Esophagus muscularis mucosa (tissue), 4 donors: Measurements from ENCODE around the gene DYNLT2B. TPM values are rescaled to one million over a fixed set of nuclear protein-coding genes. Genes with fewer than 3 reads are reported as not detected.
"Not testable (repeated sequence)": the region's sequence is repeated elsewhere in the genome, so short reads cannot be mapped to it uniquely, and the experiment has no call there.

Experiments
- DNase-seq: peaks from one replicate; pipeline ENCODE4 v3.0.0-alpha.2; 2017; ENCODE audit errors: extremely low spot score
- H3K27ac ChIP-seq, 4 donors: fragments of 200-600 bp; sonication (generic); replicated peaks in 1 of 4; 1 replicate in 3 of 4; 2 replicates in 1 of 4; pipeline ENCODE4 v1.5.1; 2016 to 2019; ENCODE audit warnings: mild to moderate bottlenecking in 1 of 4
- H3K27me3 ChIP-seq, 4 donors: fragments of 200-600 bp; sonication (generic); one replicate each; pipeline versions ENCODE4 v1.5.1 to v1.6.0; 2016 to 2019
- H3K36me3 ChIP-seq, 4 donors: fragments of 200-600 bp; sonication (generic); one replicate each; pipeline ENCODE4 v1.5.1; 2016 to 2019
- H3K4me1 ChIP-seq, 4 donors: fragments of 200-600 bp; sonication (generic); one replicate each; pipeline ENCODE4 v1.5.1; 2016 to 2019
- H3K4me3 ChIP-seq, 4 donors: fragments of 200-600 bp; sonication (generic); 1 replicate in 2 of 4; 2 replicates in 2 of 4; pipeline ENCODE4 v1.5.1; 2016 to 2019; ENCODE audit warnings: mild to moderate bottlenecking in 4 of 4, moderate library complexity in 1 of 4
- H3K9me3 ChIP-seq, 4 donors: fragments of 200-600 bp; sonication (generic); 1 replicate in 3 of 4; 2 replicates in 1 of 4; pipeline ENCODE4 v1.5.1; 2016 to 2019
- EP300 ChIP-seq: sonication (generic); formaldehyde crosslinking; IDR thresholded peaks from one replicate; pipeline ENCODE4 v1.6.1; 2017; ENCODE audit warnings: antibody characterized with exemption
- POLR2A ChIP-seq: fragments of 450-650 bp; IDR thresholded peaks from one replicate; pipeline ENCODE4 v1.6.1; 2017; ENCODE audit warnings: antibody characterized with exemption, moderate library complexity, mild to moderate bottlenecking, low read depth
- POLR2AphosphoS5 ChIP-seq, 2 donors: sonication (generic); formaldehyde crosslinking; IDR thresholded peaks; one replicate each; pipeline ENCODE4 v1.6.1; 2017; ENCODE audit warnings: antibody characterized with exemption in 2 of 2
- WGBS: methylation state at CpG from one replicate; pipeline ENCODE4 v1.1.5; 2018; 5-methylcytosine and 5-hydroxymethylcytosine counted together
- intact Hi-C: fragments of 100-400 bp; cut with DNase I; formaldehyde crosslinking; loops from one replicate; pipeline ENCODE4 v1.15.1; 2023
- total RNA-seq, 4 donors: library from RNA; depleted of rRNA; stranded (reverse); fragments of >200 nt; gene quantifications; one replicate each; pipeline versions ENCODE4 v1.1.0 to v1.2.1, GENCODE V29; 2016
- TF ChIP-seq, protein P1 (sequence below), 3 experiments: fragments of 200-600 bp in 2 of 3; fragments of 450-650 bp in 1 of 3; sonication (generic) in 2 of 3; IDR thresholded peaks; one replicate each; pipeline ENCODE4 v1.5.1; 2017 to 2019; ENCODE audit warnings: antibody characterized with exemption in 3 of 3, mild to moderate bottlenecking in 2 of 3, moderate library complexity in 1 of 3

Gene DYNLT2B
- total RNA-seq, 4 donors from 2014 or later: 5.3 to 9.5 (median 6.8) TPM

DNA sequence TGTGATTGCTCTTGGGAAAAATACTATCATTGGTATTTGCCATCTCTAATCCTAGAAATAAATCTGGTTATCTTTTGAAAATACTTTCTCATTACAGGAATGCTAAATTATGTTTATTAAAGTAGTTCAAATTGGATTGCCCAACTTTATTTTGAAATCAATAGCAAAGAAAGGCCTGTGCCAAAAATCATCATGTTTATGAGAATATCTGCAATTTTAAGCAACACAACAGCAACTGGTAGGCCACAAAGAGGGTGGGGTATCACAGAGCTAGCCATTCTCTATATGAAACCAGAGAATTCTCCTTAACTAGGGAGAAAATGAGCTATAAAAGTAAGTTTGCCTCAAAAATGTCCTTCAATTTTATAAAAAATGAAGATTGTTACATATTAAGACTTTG lies 32.0 kb upstream of the DYNLT2B start:
- H3K9me3 ChIP-seq: no peaks in the 10 kb centered on the region
- no peak overlapping the region for H3K27ac ChIP-seq
- no peak overlapping the region for H3K4me3 ChIP-seq
- TF ChIP-seq POLR2A: no peak
- intact Hi-C loops: no loop called here
- peaks cover 7 to 55% (median 13%) of the 10 kb centered on the region in 4 donors for H3K36me3 ChIP-seq
- no peak for DNase-seq
- no peaks in the 10 kb centered on the region for H3K27me3 ChIP-seq
- no peaks in the 10 kb centered on the region for H3K4me1 ChIP-seq

DNA sequence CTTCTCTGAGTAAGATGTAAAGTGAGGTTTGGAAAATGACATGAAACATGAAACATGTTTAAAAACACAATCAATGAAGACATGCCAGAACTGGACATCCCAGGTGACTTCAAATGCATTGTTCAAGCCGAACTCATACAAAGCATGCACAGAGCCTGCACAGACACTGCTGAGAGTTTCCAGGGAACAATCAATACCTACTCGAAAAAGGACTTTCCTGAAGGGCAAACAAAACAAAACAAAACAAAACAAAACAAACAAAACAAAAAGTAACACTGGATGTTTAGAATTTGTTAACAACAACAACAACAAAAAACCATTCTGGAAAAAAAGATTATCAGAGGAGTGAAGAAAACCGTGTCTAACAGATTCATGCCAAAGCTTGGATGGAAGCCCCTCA lies 30.7 kb upstream of the DYNLT2B start:
- TF ChIP-seq POLR2A (no peak), EP300 (no peak), POLR2AphosphoS5 (IDR thresholded peaks at IDR 0.05) (no peak)
- TF ChIP-seq, protein P1, sequence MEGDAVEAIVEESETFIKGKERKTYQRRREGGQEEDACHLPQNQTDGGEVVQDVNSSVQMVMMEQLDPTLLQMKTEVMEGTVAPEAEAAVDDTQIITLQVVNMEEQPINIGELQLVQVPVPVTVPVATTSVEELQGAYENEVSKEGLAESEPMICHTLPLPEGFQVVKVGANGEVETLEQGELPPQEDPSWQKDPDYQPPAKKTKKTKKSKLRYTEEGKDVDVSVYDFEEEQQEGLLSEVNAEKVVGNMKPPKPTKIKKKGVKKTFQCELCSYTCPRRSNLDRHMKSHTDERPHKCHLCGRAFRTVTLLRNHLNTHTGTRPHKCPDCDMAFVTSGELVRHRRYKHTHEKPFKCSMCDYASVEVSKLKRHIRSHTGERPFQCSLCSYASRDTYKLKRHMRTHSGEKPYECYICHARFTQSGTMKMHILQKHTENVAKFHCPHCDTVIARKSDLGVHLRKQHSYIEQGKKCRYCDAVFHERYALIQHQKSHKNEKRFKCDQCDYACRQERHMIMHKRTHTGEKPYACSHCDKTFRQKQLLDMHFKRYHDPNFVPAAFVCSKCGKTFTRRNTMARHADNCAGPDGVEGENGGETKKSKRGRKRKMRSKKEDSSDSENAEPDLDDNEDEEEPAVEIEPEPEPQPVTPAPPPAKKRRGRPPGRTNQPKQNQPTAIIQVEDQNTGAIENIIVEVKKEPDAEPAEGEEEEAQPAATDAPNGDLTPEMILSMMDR (IDR thresholded peaks at IDR 0.05): no peak
- Histone ChIP-seq H3K27me3 (no peaks in the 10 kb centered on the region), H3K9me3 (no peaks in the 10 kb centered on the region), H3K27ac (no peak overlapping the region), H3K36me3 (peaks cover 5 to 41% (median 12%) of the 10 kb centered on the region in 4 donors), H3K4me1 (no peaks in the 10 kb centered on the region), H3K4me3 (no peak overlapping the region)
- 93% methylated on average over 3 of the region's 3 CpGs for WGBS
- DNase-seq: no peak
- intact Hi-C loops: no loop called here

DNA sequence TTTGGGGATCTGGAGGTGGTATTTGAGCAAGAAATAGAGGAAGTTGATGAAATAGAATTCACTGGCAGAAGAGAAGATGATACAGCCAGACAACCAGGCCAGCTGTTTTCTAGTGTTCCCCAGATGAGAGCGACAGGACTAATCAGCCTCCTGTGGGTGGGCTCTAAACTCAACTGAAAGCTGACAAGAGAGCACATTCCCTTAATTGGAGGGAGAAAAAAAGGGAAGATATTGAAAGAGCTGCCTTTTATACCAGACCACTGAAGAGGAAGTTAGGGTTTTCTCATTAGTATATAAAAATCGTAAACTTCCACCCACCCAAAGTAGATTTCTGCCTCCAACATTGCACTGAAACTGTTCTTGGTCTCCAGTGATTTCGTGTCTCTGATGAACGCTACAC lies 26.6 kb upstream of the DYNLT2B start:
- Histone ChIP-seq H3K36me3 (peaks cover 0 to 22% (median 5%) of the 10 kb centered on the region in 4 donors), H3K9me3 (no peaks in the 10 kb centered on the region), H3K27ac (no peak overlapping the region), H3K27me3 (no peaks in the 10 kb centered on the region), H3K4me3 (no peak overlapping the region), H3K4me1 (no peaks in the 10 kb centered on the region)
- no peak for TF ChIP-seq POLR2A
- no peak for TF ChIP-seq POLR2AphosphoS5 (IDR thresholded peaks at IDR 0.05)
- TF ChIP-seq EP300: no peak
- TF ChIP-seq, protein P1 (IDR thresholded peaks at IDR 0.05): no peak
- 66% methylated on average over 4 of the region's 4 CpGs for WGBS
- intact Hi-C loops: no loop called here
- DNase-seq: no peak

DNA sequence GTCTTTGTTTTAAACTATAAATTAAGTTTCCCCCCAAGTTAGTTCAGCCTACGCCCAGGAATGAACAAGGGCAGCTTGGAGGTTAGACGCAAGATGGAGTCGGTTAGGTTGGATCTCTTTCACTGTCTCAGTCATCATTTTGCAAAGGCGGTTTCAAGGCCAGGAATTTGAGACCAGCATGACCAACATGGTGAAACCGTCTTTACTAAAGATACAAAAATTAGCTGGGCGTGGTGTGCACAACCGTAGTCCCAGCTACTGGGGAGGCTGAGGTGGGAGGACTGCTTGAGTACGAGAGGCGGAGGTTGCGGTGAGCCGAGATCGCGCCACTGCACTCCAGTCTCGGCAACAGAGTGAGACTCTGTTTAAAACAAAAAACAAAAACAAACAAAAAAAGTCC lies 25.9 kb upstream of the DYNLT2B start:
- H3K9me3 ChIP-seq, H3K4me3 ChIP-seq, H3K4me1 ChIP-seq, intact Hi-C loops, H3K27me3 ChIP-seq, H3K27ac ChIP-seq, DNase-seq: not testable (repeated sequence)
- H3K36me3 ChIP-seq: peaks cover 0 to 20% (median 5%) of the 10 kb centered on the region in 4 donors
- WGBS: 91% methylated on average over 11 of the region's 14 CpGs

DNA sequence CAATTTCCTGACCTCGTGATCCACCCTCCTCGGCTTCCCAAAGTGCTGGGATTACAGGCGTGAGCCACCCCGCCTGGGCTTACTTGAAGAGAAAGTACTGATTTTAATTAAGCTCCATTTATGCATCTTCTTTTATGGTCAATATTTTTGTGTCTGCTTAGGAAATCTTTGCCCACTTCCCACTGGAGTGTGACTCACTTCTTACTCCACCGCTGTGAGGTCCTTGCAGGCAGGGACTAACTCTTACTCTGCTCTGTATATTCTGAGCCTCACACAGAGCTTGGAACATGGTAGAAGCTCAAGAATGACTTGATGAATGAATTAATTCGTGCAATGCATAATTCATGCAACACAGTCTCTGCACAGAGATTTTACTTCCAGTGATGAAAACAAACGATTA lies 23.1 kb upstream of the DYNLT2B start:
- no peak overlapping the region for H3K4me3 ChIP-seq
- no peak for DNase-seq
- H3K27ac ChIP-seq: no peak overlapping the region
- TF ChIP-seq POLR2AphosphoS5 (IDR thresholded peaks at IDR 0.05): no peak
- TF ChIP-seq, protein P1 (IDR thresholded peaks at IDR 0.05): no peak
- no peak for TF ChIP-seq EP300
- TF ChIP-seq POLR2A: no peak
- intact Hi-C loops: no loop called here
- WGBS: 83% methylated on average over 7 of the region's 7 CpGs
- no peaks in the 10 kb centered on the region for H3K9me3 ChIP-seq
- H3K36me3 ChIP-seq: peaks cover 0 to 7% (median 0%) of the 10 kb centered on the region in 4 donors
- H3K4me1 ChIP-seq: no peaks in the 10 kb centered on the region
- peaks cover 0 to 21% (median 0%) of the 10 kb centered on the region in 4 donors for H3K27me3 ChIP-seq

DNA sequence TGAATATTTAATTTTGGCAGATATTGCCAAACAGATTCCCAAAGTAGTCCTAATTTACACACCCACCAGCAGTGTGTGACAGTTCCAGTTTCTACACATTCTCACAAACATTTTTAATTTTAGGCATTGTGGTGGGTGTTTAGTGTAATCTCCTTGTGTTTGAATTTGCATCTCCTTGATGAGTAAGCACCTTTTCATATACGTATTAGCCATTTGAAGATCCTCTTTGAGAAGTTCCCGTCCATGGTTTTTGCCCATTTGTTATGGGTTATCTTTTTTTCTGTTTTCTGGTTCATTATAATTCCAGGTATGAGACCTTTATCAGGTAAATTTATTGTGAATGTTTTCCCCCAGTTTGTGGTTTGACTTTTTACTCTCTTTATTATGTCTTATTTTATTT lies 22.4 kb upstream of the DYNLT2B start:
- DNase-seq: no peak
- Histone ChIP-seq H3K27me3 (peaks cover 0 to 25% (median 0%) of the 10 kb centered on the region in 4 donors), H3K36me3 (no peaks in the 10 kb centered on the region), H3K4me3 (no peak overlapping the region), H3K27ac (no peak overlapping the region), H3K9me3 (no peaks in the 10 kb centered on the region), H3K4me1 (no peaks in the 10 kb centered on the region)
- intact Hi-C loops: no loop called here
- 57% methylated on average over 2 of the region's 2 CpGs for WGBS
- TF ChIP-seq, protein P1 (IDR thresholded peaks at IDR 0.05): no peak
- TF ChIP-seq POLR2A (no peak), EP300 (no peak), POLR2AphosphoS5 (IDR thresholded peaks at IDR 0.05) (no peak)
